Measurements from ENCODE around the gene SMAD3.

Gene SMAD3

GRCh38 chr15:67167091-67167490, 101.7 kb downstream of the SMAD3 start:
- no peak for DNase-seq

DNA sequence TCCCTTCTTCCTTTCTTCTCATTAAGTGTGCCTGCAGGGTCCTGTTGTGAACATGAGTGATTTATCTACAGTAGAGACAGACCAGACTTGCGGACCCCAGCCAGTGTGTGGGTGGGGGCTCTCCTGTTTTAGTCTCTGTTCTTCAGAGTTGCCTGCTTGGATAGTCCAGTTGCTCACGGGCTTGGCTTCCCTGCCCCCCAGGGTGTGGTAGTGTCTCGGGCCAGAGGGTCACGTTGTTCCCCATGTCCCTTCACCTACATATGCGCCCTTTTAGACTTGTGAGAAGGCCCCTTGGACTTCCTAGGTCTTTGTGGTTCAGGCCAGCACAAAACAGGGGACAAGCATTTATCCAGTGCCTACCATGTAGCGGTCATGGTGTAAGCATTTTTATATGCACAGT, 103.3 kb downstream of the SMAD3 start:
- DNase-seq: no peak

GRCh38 chr15:67170143-67170925, 104.9 kb downstream of the SMAD3 start:
- DNase-seq: no peak

DNA sequence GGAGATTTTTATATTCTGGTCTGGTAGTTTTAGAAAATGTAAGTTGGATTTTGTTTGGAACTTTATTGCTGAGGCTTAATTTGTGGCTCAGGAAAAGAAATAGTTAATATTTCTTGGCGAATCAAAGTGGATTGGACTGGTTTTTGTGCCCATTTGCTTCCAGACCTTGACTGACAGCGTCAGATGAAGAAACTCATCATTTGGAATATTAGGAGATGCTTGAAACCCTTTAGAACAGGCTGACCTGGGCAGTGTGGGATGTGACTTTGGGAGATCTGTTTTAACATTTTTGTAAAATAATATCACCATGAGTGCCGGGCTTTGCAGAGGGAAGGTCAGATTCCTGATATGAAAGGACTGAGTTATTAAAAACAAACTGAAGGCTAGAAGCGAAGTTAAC, 106.1 kb downstream of the SMAD3 start:
- no peak for DNase-seq

GRCh38 chr15:67172172-67172571, 106.8 kb downstream of the SMAD3 start:
- no peak for DNase-seq

- no peak for DNase-seq
Measured at GRCh38 chr15:67173005-67173404, 107.6 kb downstream of the SMAD3 start.

DNA sequence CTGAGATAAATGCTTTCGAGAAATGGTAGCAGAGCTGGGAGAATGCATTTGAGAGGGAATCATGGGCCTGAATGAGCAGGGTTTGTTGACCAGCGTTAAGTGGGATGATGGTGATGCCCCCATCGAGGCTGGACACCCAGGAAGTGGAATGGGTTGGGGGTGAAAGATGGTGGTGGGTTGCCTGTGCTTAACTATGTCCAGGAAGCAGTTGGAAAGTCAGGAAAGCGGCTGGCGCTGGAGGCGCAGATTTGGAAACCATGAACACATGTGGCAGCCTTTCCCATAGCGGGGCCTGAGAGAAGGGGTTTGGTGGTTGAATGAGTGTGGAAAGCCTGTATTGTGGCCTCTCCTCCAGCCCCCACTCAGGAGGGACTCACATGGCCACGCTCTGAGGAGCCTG, 108.4 kb downstream of the SMAD3 start:
- DNase-seq: no peak

- DNase-seq: no peak
Measured at GRCh38 chr15:67174446-67174845, 109.0 kb downstream of the SMAD3 start.

DNA sequence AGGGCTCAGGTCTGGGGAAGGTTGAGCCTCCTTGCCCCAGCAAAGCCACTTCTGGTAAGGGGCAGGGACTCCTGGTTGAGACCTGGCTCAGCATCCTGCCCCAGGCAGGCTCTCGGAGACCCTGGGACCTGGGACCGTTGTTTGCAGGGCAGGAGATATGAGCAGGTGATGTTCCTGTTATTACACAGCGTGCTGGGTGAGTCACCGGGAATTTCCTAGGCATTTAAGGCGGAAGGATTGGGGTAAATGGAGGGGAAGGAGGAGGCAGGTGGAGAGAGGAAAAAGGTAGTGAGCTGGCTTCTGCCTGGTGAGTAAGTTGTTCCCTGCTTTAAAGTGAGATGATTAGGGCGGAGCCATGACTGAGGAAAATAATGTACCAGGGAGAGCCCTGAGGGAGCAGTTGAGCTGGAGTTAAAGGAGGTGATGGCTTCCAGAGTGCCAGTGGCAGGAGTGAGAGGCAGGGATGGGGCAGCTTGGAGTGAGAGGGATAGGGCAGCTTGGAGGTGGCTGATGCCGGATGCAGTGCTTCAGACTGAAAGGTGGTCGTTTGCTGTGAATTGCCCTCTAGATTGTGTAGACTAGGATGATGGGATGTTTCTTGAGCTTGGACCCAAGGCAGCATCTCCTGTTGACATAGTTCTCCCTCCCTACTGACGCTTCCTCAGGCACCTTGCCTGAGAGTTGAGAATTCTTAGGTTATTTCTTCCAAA, 109.6 kb downstream of the SMAD3 start:
- DNase-seq: no peak

- no peak for DNase-seq
Measured at GRCh38 chr15:67175643-67176071, 110.3 kb downstream of the SMAD3 start.

DNA sequence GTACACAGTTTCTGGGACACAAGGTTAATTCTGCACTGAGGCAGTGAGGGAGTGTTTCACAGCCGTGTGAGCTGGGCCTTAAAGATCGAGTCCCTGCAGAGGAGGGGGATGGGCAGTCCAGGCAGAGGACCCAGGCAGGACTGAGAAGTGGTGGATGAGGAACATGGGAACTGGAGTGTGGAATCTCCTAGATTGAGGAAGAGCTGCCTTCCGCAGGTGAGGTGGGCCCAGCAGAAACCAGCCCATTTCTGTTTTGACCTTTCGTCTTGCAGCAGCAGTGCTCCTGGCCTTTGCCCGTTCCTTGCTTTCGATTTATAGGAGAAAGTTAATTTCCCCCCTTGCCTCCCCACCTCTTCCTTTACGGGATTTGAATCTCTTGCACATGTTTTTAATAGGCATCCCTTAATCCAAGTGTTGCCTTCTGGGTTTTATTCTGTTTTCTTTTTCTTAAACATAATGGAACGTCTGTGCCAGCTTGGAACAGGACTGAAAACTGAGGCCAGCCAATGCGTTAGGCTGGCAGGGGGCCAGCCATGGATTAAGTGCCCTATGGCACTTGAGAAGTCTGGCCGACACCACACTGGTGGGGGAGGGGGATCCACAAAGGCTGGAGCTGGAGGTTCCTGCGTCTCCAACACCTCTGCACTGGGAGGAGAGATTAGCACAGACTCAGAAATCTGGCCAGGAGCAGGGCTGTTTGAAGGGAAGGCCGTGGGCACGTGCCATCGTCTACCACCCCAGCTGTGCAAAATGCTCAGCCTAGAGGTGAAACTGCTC, 111.0 kb downstream of the SMAD3 start:
- DNase-seq: no peak

GRCh38 chr15:67177752-67178151, 112.3 kb downstream of the SMAD3 start:
- DNase-seq: no peak

DNA sequence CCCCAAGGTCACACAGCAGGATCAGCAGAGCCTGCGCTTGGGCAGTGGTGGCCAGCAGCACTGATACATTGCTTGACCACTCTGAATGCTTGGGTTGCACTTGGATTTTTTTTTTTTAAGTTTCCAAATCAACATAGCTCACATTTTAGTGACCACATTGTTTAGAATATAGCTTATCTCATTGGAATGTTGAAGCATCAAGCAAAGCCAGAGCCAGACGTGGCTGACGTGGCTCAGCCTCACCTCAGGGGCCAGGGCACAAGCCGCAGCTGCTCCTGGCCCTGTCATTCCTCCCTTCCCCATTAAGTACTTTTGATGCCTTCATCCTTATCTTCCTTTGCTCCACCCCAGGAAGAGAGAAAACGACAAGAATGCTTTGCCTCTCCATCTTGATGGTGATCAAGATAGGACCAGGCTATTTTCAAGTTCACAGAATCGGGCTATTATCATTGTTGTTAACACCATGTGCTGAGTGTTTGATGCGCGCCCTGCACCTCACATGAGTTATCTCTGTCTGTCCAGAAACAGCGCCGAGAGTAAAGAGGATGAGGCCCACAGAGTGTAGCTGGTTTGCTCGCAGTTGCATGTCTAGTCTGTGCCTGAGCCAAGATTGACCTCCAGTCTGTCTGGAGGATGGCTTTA, 113.3 kb downstream of the SMAD3 start:
- no peak for DNase-seq

DNA sequence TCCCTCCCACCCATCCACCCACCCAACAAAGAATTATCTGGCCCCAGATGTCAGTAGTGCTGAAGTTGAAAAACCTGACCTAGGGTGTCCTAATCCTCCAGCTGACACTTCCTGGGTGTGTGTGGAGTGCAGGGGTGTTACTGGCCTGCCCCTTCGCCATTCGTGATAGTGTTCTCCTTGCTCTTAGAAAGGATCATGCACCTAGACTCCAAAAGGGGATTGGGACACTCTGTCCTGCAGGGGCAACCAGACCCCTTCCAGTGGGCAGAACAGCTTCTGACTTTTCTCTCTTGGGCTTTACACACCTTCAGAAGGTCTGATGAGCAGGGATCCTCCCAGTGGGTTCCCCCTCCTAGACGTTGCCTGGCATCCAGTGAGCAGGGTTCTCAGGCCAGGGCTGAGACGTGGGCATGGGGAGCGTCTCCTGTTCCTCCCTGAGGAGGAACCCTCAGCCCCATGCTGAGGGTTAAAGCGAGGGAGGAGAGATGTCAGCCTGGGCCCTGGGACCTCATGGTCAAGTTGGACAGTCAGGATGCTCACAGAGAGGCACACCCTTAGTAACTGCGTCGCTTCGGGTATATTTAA, 114.1 kb downstream of the SMAD3 start:
- no peak for DNase-seq

DNA sequence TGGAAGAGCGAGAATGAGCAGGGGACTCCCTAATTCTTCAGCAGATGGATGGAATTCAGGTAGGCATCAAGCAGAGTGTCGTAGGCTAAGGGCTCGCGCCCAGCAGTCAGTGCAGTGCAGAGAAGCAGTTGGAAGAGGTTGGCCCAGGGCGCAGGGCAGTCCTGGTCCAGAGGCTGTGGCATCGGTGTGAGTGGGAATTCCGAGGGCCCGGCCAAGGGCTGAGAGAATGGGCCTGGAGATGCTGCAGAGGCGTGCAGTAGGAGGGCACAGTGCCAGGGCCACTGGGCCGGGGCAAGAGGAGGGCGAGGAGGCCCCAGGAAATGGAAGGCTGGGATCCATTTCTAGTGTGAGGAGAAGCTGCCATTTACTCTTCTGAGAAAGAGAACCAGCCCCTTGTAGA, 114.6 kb downstream of the SMAD3 start:
- DNase-seq: no peak

DNA sequence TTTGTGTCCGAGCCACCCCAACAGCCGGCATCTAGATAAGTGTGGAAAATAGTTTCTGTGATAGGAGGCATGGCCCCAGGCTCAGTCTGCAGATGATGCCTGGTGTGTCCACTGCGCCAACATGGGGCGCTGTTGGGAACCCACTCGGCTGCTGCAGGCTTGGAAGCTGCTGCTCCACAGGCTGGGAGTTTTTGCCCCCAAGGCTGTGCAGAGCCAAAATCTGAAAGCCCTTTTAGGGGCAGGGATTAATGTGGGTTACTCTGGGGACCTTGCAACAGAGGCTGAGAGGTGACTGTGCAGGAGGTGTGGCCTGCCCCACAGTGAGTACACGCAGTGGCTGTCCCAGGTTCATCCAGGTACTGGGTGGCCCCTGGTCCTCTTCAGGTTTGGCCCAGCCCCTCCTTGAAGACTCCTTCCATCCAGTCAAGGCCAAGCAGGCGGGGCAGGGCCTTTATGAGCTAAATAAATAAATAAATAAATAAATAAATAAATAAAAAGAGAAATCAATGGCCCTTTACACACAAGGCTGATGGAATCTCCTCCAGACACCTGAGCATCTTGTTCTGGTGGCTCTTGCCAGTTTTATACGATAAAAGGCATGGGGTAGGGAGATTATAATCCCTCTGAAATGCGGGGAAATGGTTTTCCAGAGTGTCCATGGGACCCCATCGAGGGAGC, 115.3 kb downstream of the SMAD3 start:
- DNase-seq: no peak

GRCh38 chr15:67181221-67181639, 115.8 kb downstream of the SMAD3 start:
- DNase-seq: no peak

DNA sequence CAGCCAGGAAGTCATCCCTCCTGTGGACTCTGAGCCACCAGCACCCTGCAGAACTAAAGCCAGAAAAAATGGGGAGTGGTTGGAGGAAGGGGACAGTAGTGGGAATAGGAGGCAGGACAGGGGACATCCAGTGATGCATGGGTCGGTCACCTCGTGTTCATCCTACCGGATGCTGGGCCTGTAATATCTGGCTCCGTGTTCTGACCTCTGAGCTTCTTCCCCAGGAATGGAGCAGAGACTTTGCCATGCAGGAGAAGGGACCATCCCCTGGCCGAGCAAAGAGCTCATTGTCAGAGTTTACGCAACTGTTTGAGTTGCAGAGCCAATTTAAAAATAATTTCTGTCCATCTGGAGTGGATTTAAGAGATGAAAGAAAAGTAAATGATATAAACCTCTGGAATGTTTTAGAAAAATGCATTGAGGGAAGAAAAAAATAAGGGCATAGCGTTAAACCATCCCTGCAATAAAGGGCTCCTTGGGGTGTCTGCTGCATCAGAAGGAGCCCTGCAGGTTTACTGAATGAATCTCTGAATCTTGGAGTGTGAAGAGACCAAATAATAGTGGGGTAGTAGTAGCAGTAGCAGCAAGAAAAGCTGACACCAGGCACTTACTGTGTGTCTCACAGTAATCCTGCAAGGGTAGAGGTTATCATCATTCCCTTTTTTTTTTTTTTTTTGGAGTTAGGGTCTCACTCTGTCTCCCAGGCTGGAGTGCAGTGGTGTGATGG, 118.2 kb downstream of the SMAD3 start:
- no peak for DNase-seq

DNA sequence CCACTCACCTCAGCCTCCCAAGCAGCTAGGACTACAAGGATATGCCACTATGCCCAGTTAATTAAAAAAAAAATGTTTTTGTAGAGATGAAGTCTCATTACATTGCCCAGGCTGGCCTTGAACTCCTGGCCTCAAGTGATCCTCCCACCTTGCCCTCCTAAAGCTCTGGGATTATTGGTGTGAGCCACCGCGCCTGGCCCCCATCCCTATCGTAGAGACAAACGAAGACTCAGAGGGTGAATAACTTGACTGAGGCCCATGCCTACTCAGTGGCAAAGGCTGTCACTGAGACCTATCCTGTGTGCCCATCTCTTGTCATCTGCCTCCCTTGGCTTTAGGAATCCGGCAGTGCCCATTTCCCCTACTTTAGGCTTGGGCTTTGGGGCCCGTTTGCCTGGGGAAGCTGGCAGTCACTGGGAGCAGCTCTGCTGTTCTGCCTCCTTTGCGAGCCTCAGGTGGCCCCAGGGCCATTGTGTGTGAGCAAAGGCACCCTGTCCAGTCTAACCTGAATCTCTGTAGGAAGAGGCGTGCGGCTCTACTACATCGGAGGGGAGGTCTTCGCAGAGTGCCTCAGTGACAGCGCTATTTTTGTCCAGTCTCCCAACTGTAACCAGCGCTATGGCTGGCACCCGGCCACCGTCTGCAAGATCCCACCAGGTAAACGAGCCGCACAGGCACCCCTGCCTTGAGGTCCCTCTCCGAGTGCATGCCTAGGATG, 119.0 kb downstream of the SMAD3 start:
- DNase-seq: no peak

GRCh38 chr15:67185051-67185450, 119.6 kb downstream of the SMAD3 start:
- DNase-seq: no peak
